GM10248 (cell line): ENCODE data around the gene WNK4.
"Not testable (repeated sequence)": the region's sequence is repeated elsewhere in the genome, so short reads cannot be mapped to it uniquely, and the experiment has no call there.

Source experiments
- CTCF ChIA-PET: fragments of 300-600 bp; sonication (Branson Sonifier 250); formaldehyde crosslinking; extraction: SDS; loops from one replicate; lab custom pipeline; 2021; ENCODE audit warnings: antibody characterized with exemption; lab: Yijun Ruan, JAX
- POLR2A ChIA-PET: fragments of 350-650 bp; sonication (Branson Sonifier 250); formaldehyde crosslinking; extraction: SDS; loops from one replicate; lab custom pipeline; 2020; ENCODE audit warnings: antibody characterized with exemption; lab: Yijun Ruan, JAX
- DNase-seq: peaks from one replicate; pipeline ENCODE4 v3.0.0; 2012; ENCODE audit errors: extremely low spot score
- TF ChIP-seq, protein P1 (sequence below): IDR thresholded peaks from 2 replicates; pipeline ENCODE4 v1.5.1; 2012; ENCODE audit warnings: mild to moderate bottlenecking, low read depth; ENCODE audit errors: extremely low read depth, missing control alignments, control extremely low read depth

Gene WNK4

DNA sequence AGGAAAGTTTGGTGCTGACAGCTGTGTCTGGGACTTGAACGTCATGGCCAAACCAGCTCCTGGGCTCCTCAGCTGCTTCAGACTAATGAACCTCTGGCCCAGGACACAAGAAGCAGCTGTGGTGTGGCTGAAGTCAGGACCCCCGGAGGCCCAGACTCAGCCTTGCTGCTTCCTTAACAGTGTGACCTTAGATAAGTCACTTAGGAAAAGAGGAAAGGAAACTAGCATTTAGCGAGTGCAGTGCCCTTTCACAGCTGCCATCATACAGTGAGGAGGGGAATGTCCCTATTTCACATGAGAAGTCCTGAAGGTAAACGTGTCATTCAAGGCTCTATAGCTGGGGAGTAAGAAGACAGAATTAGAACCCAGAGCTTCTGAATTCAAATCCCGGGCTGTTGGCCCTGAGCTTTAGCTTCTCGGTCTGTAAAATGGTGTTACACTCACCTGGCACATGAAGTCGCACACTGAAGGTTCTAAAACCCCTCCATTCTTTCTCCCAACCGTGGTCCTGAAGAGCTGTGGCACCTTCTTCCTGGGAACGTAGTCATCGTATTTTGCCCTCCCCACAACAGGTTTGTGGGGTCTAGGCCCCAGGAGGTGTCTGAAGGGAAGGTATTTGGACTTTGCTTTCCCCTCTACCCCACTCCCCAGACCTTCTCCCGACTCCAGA lies 20.3 kb upstream of the WNK4 start:
- ChIA-PET POLR2A (interaction anchor here (0.8 kb wide), 1 partner anchor 12 kb away, joined by 3 read pairs; no protein-coding TSS in a partner anchor), CTCF (interaction anchor here (0.6 to 7.4 kb wide), 16 partner anchors 9 to 238 kb away, joined by 3 to 109 read pairs (median 4); partner anchors contain the start of genes BECN1, CCR10, PSMC3IP and RPL27)
- DNase-seq: peak; percentile 58
- TF ChIP-seq, protein P1, sequence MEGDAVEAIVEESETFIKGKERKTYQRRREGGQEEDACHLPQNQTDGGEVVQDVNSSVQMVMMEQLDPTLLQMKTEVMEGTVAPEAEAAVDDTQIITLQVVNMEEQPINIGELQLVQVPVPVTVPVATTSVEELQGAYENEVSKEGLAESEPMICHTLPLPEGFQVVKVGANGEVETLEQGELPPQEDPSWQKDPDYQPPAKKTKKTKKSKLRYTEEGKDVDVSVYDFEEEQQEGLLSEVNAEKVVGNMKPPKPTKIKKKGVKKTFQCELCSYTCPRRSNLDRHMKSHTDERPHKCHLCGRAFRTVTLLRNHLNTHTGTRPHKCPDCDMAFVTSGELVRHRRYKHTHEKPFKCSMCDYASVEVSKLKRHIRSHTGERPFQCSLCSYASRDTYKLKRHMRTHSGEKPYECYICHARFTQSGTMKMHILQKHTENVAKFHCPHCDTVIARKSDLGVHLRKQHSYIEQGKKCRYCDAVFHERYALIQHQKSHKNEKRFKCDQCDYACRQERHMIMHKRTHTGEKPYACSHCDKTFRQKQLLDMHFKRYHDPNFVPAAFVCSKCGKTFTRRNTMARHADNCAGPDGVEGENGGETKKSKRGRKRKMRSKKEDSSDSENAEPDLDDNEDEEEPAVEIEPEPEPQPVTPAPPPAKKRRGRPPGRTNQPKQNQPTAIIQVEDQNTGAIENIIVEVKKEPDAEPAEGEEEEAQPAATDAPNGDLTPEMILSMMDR: no peak

GRCh38 chr17:42760652-42761581 lies 19.5 kb upstream of the WNK4 start, which contains the start of gene RAMP2:
TSS of gene RAMP2 (plus strand) at chr17:42761227. CDS start at chr17:42761262, 35 bp downstream.
- peak; percentile 40 for DNase-seq
- TF ChIP-seq, protein P1: no peak
- ChIA-PET POLR2A (interaction anchor here (0.8 kb wide), 1 partner anchor 11 kb away, joined by 3 read pairs; no protein-coding TSS in a partner anchor), CTCF (interaction anchor here (0.7 to 7.4 kb wide), 20 partner anchors 9 to 238 kb away, joined by 3 to 109 read pairs (median 4); partner anchors contain the start of genes BECN1, CCR10, CNTD1 and COA3)

- ChIA-PET POLR2A (no interaction called here), CTCF (interaction anchor here (0.8 to 7.4 kb wide), 9 partner anchors 12 to 237 kb away, joined by 3 to 109 read pairs (median 4); partner anchors contain the start of genes CNTD1, COA3, PSMC3IP and RPL27)
- no peak for DNase-seq
- TF ChIP-seq, protein P1: no peak
These were observed 18.8 kb upstream of the WNK4 start for GRCh38 chr17:42761638-42762037.

- ChIA-PET POLR2A (no interaction called here), CTCF (interaction anchor here (1.1 to 1.9 kb wide), 3 partner anchors 12 to 188 kb away, joined by 3 to 8 read pairs (median 3); no protein-coding TSS in a partner anchor)
- DNase-seq: no peak
- TF ChIP-seq, protein P1: no peak
These were observed 14.3 kb upstream of the WNK4 start for GRCh38 chr17:42766124-42766523.

DNA sequence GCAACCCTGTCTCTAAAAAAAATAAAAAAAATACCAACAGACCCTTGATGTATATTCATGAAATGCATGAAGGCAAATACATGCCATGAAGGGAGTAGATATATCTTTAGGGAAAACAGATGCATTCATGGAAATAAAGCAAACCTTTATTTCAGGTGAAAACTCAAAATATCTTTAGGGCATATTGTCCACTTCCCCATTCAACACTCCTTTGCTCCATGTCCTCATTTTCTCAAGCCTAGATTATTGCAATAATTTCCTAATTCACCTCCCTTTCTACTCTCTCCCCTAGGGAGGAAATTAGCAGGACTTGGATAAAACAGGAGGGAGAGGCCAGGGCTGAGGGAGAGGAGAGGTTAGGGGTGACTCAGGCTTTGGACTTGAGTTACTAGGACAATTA lies 12.9 kb upstream of the WNK4 start:
- CTCF ChIA-PET: interaction anchor here (0.6 kb wide), 1 partner anchor 189 kb away, joined by 3 read pairs; no protein-coding TSS in a partner anchor
- no peak for DNase-seq
- POLR2A ChIA-PET: interaction anchor here (0.7 kb wide), 1 partner anchor 57 kb away, joined by 3 read pairs; the partner anchor contains the start of gene BECN1
- TF ChIP-seq, protein P1: no peak

DNA sequence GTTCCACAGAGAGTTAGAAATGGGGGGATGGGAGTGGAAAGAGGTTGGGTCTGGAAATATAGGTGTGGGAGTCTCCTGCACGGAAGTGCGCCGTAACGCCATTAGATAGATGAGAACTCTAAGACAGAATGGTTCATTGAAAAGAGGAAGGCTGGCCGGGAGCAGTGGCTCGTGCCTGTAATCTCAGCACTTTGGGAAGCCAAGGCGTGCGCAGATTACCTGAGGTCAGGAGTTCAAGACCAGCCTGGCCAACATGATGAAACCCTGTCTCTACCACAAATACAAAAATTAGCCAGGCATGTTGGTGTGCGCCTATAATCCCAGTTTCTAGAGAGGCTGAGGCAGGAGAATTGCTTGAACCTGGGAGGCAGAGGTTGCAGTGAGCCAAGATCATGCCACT lies 12.4 kb upstream of the WNK4 start:
- CTCF ChIA-PET: interaction anchor here (0.6 kb wide), 1 partner anchor 190 kb away, joined by 3 read pairs; no protein-coding TSS in a partner anchor
- POLR2A ChIA-PET, DNase-seq: not testable (repeated sequence)

DNA sequence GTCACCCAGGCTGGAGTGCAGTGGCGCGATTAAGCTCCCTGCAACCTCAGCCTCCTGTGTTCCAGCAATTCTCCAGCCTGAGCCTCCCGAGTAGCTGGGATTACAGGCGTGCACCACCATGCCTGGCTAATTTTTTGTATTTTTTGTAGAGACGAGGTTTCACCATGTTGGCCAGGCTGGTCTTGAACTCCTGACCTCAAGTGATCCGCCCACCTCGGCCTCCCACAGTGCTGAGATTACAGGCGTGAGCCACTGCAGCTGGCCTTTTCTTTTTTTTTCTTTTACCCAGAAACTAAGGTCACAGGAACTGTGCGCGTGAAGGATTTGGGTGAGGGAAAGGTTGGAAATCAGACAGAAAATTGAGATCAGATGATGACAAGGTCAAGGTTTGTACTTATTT lies 10.4 kb upstream of the WNK4 start:
- DNase-seq, POLR2A ChIA-PET: not testable (repeated sequence)
- CTCF ChIA-PET: interaction anchor here (0.8 to 0.9 kb wide), 2 partner anchors 10 to 192 kb away, joined by 3 to 5 read pairs; no protein-coding TSS in a partner anchor
